ENCODE results near the gene UTP14A.
A peak's percentile ranks its signal among the peaks of the same experiment; 100 is the strongest.
"Not testable (repeated sequence)": the region's sequence is repeated elsewhere in the genome, so short reads cannot be mapped to it uniquely, and the experiment has no call there.

The UTP14A gene, protein sequence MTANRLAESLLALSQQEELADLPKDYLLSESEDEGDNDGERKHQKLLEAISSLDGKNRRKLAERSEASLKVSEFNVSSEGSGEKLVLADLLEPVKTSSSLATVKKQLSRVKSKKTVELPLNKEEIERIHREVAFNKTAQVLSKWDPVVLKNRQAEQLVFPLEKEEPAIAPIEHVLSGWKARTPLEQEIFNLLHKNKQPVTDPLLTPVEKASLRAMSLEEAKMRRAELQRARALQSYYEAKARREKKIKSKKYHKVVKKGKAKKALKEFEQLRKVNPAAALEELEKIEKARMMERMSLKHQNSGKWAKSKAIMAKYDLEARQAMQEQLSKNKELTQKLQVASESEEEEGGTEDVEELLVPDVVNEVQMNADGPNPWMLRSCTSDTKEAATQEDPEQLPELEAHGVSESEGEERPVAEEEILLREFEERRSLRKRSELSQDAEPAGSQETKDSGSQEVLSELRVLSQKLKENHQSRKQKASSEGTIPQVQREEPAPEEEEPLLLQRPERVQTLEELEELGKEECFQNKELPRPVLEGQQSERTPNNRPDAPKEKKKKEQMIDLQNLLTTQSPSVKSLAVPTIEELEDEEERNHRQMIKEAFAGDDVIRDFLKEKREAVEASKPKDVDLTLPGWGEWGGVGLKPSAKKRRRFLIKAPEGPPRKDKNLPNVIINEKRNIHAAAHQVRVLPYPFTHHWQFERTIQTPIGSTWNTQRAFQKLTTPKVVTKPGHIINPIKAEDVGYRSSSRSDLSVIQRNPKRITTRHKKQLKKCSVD

GRCh38 chrX:129905787-129906580 lies at the start of gene UTP14A:
UTP14A (plus strand) TSS chrX:129906164; CDS start chrX:129906211, 47 bp downstream.
- H3K9ac ChIP-seq (ENCODE audit: low read length) = peak within 1 kb of the TSS; percentile 80
- H3K27ac ChIP-seq (ENCODE audit: low read length) = peak within 1 kb of the TSS; percentile 25
- no peaks in the 10 kb centered on the region for H3K27me3 ChIP-seq (ENCODE audit: control insufficient read depth, insufficient read depth, low read length)
- peaks cover 12% of the 10 kb centered on the region for H3K9me3 ChIP-seq (ENCODE audit: control insufficient read depth, low read depth, low read length)
- H3K36me3 ChIP-seq (ENCODE audit: control insufficient read depth, low read depth, low read length) = peaks cover 28% of the 10 kb centered on the region
- H3K4me3 ChIP-seq (ENCODE audit: low read length) = peak within 1 kb of the TSS; percentile 84
- peaks cover 3% of the 10 kb centered on the region for H3K4me1 ChIP-seq (ENCODE audit: control insufficient read depth, low read depth, low read length)

DNA sequence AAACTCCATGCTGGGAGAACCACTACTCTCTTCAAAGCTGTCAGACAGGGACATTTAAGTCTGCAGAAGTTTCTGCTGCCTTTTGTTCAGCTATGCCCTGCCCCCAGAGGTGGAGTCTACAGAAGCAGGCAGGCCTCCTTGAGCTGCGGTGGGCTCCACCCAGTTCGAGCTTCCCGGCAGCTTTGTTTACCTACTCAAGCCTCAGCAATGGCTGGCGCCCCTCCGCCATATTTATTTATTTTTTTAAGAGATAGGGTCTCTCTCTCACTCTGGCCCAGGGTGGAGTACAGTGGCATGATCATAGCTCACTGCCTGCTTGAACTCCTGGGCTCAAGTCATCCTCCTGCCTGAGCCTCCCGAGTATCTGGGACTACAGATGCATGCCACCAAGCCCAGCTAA lies 46.8 kb upstream of the UTP14A start:
- not testable (repeated sequence) for H3K36me3 ChIP-seq (ENCODE audit: control insufficient read depth, low read depth, low read length); H3K9me3 ChIP-seq (ENCODE audit: control insufficient read depth, low read depth, low read length); H3K9ac ChIP-seq (ENCODE audit: low read length); H3K27me3 ChIP-seq (ENCODE audit: control insufficient read depth, insufficient read depth, low read length); H3K4me3 ChIP-seq (ENCODE audit: low read length); H3K4me1 ChIP-seq (ENCODE audit: control insufficient read depth, low read depth, low read length); H3K27ac ChIP-seq (ENCODE audit: low read length)

DNA sequence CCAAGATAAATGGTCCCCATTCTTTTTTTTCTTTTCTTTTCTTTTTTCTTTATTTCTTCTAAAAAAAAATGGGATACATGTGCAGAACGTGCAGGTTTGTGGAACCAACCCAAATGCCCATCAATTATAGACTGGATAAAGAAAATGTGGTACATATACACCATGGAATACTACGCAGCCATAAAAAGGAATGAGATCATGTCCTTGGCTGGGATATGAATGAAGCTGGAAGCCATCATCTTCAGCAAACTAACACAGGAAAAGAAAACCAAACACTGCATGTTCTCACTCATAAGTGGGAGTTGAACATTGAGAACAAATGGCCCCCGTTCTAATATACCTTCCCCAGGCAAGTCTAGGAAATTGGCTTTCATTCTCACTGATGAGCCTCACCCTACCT lies 39.6 kb upstream of the UTP14A start:
- not testable (repeated sequence) for H3K9me3 ChIP-seq (ENCODE audit: control insufficient read depth, low read depth, low read length); H3K27me3 ChIP-seq (ENCODE audit: control insufficient read depth, insufficient read depth, low read length)

GRCh38 chrX:129872524-129872923 lies 33.4 kb upstream of the UTP14A start:
- no peaks in the 10 kb centered on the region for H3K36me3 ChIP-seq (ENCODE audit: control insufficient read depth, low read depth, low read length)
- H3K9ac ChIP-seq (ENCODE audit: low read length) = no peak overlapping the region
- no peaks in the 10 kb centered on the region for H3K4me1 ChIP-seq (ENCODE audit: control insufficient read depth, low read depth, low read length)
- H3K4me3 ChIP-seq (ENCODE audit: low read length) = no peak overlapping the region
- no peaks in the 10 kb centered on the region for H3K27me3 ChIP-seq (ENCODE audit: control insufficient read depth, insufficient read depth, low read length)
- H3K9me3 ChIP-seq (ENCODE audit: control insufficient read depth, low read depth, low read length) = peaks cover 8% of the 10 kb centered on the region
- no peak overlapping the region for H3K27ac ChIP-seq (ENCODE audit: low read length)

More for the DNA sequence above, 39.6 kb upstream of the UTP14A start:
- not testable (repeated sequence) for H3K9ac ChIP-seq (ENCODE audit: low read length); H3K4me3 ChIP-seq (ENCODE audit: low read length); H3K27ac ChIP-seq (ENCODE audit: low read length); H3K4me1 ChIP-seq (ENCODE audit: control insufficient read depth, low read depth, low read length); H3K36me3 ChIP-seq (ENCODE audit: control insufficient read depth, low read depth, low read length)

GRCh38 chrX:129875669-129876068 lies 30.3 kb upstream of the UTP14A start:
- H3K4me1 ChIP-seq (ENCODE audit: control insufficient read depth, low read depth, low read length) = no peaks in the 10 kb centered on the region
- H3K9ac ChIP-seq (ENCODE audit: low read length) = no peak overlapping the region
- H3K36me3 ChIP-seq (ENCODE audit: control insufficient read depth, low read depth, low read length) = no peaks in the 10 kb centered on the region
- no peaks in the 10 kb centered on the region for H3K27me3 ChIP-seq (ENCODE audit: control insufficient read depth, insufficient read depth, low read length)
- no peak overlapping the region for H3K27ac ChIP-seq (ENCODE audit: low read length)
- H3K9me3 ChIP-seq (ENCODE audit: control insufficient read depth, low read depth, low read length) = peaks cover 12% of the 10 kb centered on the region
- no peak overlapping the region for H3K4me3 ChIP-seq (ENCODE audit: low read length)

DNA sequence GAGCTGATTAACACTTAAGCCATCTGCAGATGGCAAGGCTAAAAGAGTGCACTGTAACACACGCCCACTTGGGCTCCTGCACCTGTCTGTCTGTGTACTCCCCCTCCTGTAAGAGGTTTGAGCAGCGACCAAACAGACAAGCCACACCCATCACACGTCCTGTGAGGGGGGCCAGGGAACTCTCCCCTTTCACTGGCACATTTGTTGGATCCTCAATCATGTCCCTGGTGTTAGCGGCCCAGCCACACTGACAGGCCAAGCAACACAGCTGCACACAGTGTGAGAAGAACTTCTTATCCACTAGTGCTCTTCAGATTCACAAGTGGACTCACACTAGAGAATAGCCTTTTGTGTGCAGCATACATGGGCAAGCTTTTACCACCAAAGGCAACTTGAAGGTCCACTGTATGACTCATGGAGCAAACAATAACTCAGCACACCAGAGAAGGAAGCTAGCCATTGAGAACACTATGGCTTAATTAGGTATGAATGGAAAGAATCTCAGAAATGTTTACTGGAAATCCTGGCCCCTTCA lies 29.1 kb upstream of the UTP14A start:
- Histone ChIP-seq H3K9me3 (ENCODE audit: control insufficient read depth, low read depth, low read length) (peaks cover 12% of the 10 kb centered on the region), H3K36me3 (ENCODE audit: control insufficient read depth, low read depth, low read length) (no peaks in the 10 kb centered on the region), H3K4me3 (ENCODE audit: low read length) (no peak overlapping the region), H3K27me3 (ENCODE audit: control insufficient read depth, insufficient read depth, low read length) (no peaks in the 10 kb centered on the region), H3K9ac (ENCODE audit: low read length) (no peak overlapping the region), H3K4me1 (ENCODE audit: control insufficient read depth, low read depth, low read length) (no peaks in the 10 kb centered on the region), H3K27ac (ENCODE audit: low read length) (no peak overlapping the region)

GRCh38 chrX:129877401-129877800 lies 28.6 kb upstream of the UTP14A start:
- no peaks in the 10 kb centered on the region for H3K36me3 ChIP-seq (ENCODE audit: control insufficient read depth, low read depth, low read length)
- no peak overlapping the region for H3K27ac ChIP-seq (ENCODE audit: low read length)
- H3K4me3 ChIP-seq (ENCODE audit: low read length) = no peak overlapping the region
- H3K4me1 ChIP-seq (ENCODE audit: control insufficient read depth, low read depth, low read length) = no peaks in the 10 kb centered on the region
- H3K9me3 ChIP-seq (ENCODE audit: control insufficient read depth, low read depth, low read length) = peaks cover 17% of the 10 kb centered on the region
- H3K9ac ChIP-seq (ENCODE audit: low read length) = no peak overlapping the region
- no peaks in the 10 kb centered on the region for H3K27me3 ChIP-seq (ENCODE audit: control insufficient read depth, insufficient read depth, low read length)

GRCh38 chrX:129900054-129900453 lies 5.9 kb upstream of the UTP14A start:
- H3K36me3 ChIP-seq (ENCODE audit: control insufficient read depth, low read depth, low read length) = no peaks in the 10 kb centered on the region
- no peaks in the 10 kb centered on the region for H3K27me3 ChIP-seq (ENCODE audit: control insufficient read depth, insufficient read depth, low read length)

DNA sequence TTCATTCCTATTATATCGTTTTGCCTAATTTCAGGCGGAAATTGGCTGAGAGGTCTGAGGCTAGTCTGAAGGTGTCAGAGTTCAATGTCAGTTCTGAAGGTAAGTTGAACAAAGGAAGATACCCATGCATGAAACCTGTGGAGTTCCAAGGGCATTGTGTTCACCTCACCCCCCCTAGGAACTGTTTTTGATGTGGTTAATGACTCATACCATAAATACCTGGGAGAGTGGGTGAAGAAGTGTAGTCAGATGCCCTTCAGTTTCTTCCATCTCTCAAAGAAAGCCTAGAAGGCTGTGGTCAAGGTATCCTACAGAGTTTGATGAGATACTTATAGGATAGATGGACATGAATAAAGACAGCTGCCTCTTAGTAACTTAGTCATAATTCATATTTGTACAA lies 2.7 kb downstream of the UTP14A start:
- no peak overlapping the region for H3K4me3 ChIP-seq (ENCODE audit: low read length)
- no peaks in the 10 kb centered on the region for H3K27me3 ChIP-seq (ENCODE audit: control insufficient read depth, insufficient read depth, low read length)
- H3K9ac ChIP-seq (ENCODE audit: low read length) = no peak overlapping the region
- no peak overlapping the region for H3K27ac ChIP-seq (ENCODE audit: low read length)
- peaks cover 48% of the 10 kb centered on the region for H3K36me3 ChIP-seq (ENCODE audit: control insufficient read depth, low read depth, low read length)
- peaks cover 24% of the 10 kb centered on the region for H3K9me3 ChIP-seq (ENCODE audit: control insufficient read depth, low read depth, low read length)
- H3K4me1 ChIP-seq (ENCODE audit: control insufficient read depth, low read depth, low read length) = peaks cover 3% of the 10 kb centered on the region

More at GRCh38 chrX:129900054-129900453, 5.9 kb upstream of the UTP14A start:
- Histone ChIP-seq H3K4me1 (ENCODE audit: control insufficient read depth, low read depth, low read length) (no peaks in the 10 kb centered on the region), H3K27ac (ENCODE audit: low read length) (no peak overlapping the region), H3K4me3 (ENCODE audit: low read length) (no peak overlapping the region), H3K9ac (ENCODE audit: low read length) (no peak overlapping the region), H3K9me3 (ENCODE audit: control insufficient read depth, low read depth, low read length) (no peaks in the 10 kb centered on the region)

DNA sequence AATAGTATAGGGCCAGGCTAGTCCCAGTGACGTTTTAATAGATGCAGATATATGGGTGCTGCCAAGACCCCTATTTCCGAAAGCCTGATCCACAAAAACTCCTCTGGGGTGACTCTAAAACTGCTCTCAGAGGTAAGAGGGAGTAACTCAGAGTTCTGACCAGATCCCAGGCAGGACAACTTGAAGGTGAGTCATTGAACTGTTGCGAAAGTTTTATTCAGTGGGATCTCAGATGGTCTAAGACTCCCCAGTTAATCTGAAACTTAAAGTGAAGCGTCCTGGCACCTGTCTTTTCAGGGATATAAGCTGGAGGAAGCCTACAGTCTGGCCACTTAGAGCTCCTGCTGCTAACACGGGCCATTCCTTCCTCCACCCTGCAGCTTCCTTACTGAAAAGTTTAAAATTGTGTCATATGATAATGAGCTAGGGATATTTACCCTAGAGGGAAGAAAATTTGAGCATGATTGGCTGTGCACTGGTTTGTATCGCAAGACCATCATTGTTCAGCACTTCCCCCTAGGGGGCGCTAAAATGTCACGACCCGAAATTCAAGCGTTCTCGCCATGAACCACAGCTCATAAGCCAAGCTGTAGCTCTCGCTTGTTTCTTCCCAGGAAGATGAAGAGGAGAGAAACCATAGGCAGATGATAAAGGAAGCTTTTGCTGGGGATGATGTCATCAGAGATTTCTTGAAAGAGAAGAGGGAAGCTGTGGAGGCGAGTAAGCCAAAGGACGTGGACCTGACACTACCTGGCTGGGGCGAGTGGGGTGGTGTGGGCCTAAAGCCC lies 19.5 kb downstream of the UTP14A start:
- Histone ChIP-seq H3K4me3 (ENCODE audit: low read length) (no peak overlapping the region), H3K27ac (ENCODE audit: low read length) (no peak overlapping the region), H3K27me3 (ENCODE audit: control insufficient read depth, insufficient read depth, low read length) (no peaks in the 10 kb centered on the region), H3K36me3 (ENCODE audit: control insufficient read depth, low read depth, low read length) (peaks cover 56% of the 10 kb centered on the region), H3K9ac (ENCODE audit: low read length) (no peak overlapping the region), H3K9me3 (ENCODE audit: control insufficient read depth, low read depth, low read length) (peaks cover 7% of the 10 kb centered on the region), H3K4me1 (ENCODE audit: control insufficient read depth, low read depth, low read length) (no peaks in the 10 kb centered on the region)

Data from iPS-18a (cell line).